HepG2 (cell line): Measurements from ENCODE around the gene GRB2. TPM values are rescaled to one million over a fixed set of nuclear protein-coding genes. Genes with fewer than 3 reads are reported as not detected.

Source experiments
- BRD4 ChIP-seq: sonication (generic); formaldehyde crosslinking; IDR thresholded peaks from 2 replicates; pipeline ENCODE4 v1.4.0; 2020; ENCODE audit warnings: missing genetic modification reagents
- CSRNP2 ChIP-seq: sonication (generic); formaldehyde crosslinking; conservative IDR thresholded peaks from 2 replicates; pipeline ENCODE4 v1.8.0; 2022; ENCODE audit warnings: low read depth, missing genetic modification reagents
- DR1 ChIP-seq: sonication (generic); formaldehyde crosslinking; IDR thresholded peaks from 2 replicates; pipeline ENCODE4 v1.8.0; 2021; ENCODE audit warnings: mild to moderate bottlenecking, missing genetic modification reagents, inconsistent platforms
- DRAP1 ChIP-seq: IDR thresholded peaks from 2 replicates; pipeline ENCODE4 v1.6.1; 2016; ENCODE audit warnings: missing genetic modification reagents, missing compliant biosample characterization
- EED ChIP-seq: sonication (generic); formaldehyde crosslinking; IDR thresholded peaks from 2 replicates; pipeline ENCODE4 v1.5.0; 2020; ENCODE audit warnings: mild to moderate bottlenecking, missing genetic modification reagents
- FLYWCH1 ChIP-seq: sonication (generic); formaldehyde crosslinking; IDR thresholded peaks from 2 replicates; pipeline ENCODE4 v1.8.1; 2023; ENCODE audit warnings: mild to moderate bottlenecking, missing genetic modification reagents
- KDM1A ChIP-seq: IDR thresholded peaks from 2 replicates; pipeline ENCODE4 v1.6.1; 2016; ENCODE audit warnings: missing compliant biosample characterization
- MBD4 ChIP-seq: IDR thresholded peaks from 2 replicates; pipeline ENCODE4 v1.6.1; 2012; ENCODE audit warnings: low read length, inconsistent platforms, borderline replicate concordance
- MTF1 ChIP-seq: sonication (generic); formaldehyde crosslinking; IDR thresholded peaks from 2 replicates; pipeline ENCODE4 v1.5.0; 2020; ENCODE audit warnings: missing genetic modification reagents
- NAIF1 ChIP-seq: sonication (generic); formaldehyde crosslinking; IDR thresholded peaks from 2 replicates; pipeline ENCODE4 v1.5.0; 2020; ENCODE audit warnings: mild to moderate bottlenecking, missing genetic modification reagents, borderline replicate concordance
- NFE2L1 ChIP-seq: sonication (generic); formaldehyde crosslinking; IDR thresholded peaks from 2 replicates; pipeline ENCODE4 v1.4.0; 2020; ENCODE audit warnings: missing genetic modification reagents, mild to moderate bottlenecking, borderline replicate concordance
- SOX5 ChIP-seq: IDR thresholded peaks from 2 replicates; pipeline ENCODE4 v1.6.1; 2016; ENCODE audit warnings: borderline replicate concordance
- ZNF18 ChIP-seq: sonication (generic); formaldehyde crosslinking; IDR thresholded peaks from 2 replicates; pipeline ENCODE4 v1.8.0; 2022; ENCODE audit warnings: mild to moderate bottlenecking, missing genetic modification reagents; ENCODE audit not compliant: insufficient replicate concordance
- ZNF34 ChIP-seq: sonication (generic); formaldehyde crosslinking; IDR thresholded peaks from 2 replicates; pipeline ENCODE4 v1.4.0; 2020; ENCODE audit warnings: mild to moderate bottlenecking, missing genetic modification reagents, borderline replicate concordance
- ZNF362 ChIP-seq: sonication (generic); formaldehyde crosslinking; IDR thresholded peaks from 2 replicates; pipeline ENCODE4 v1.4.0; 2020; ENCODE audit warnings: missing genetic modification reagents, mild to moderate bottlenecking, borderline replicate concordance
- ZNF510 ChIP-seq: sonication (generic); formaldehyde crosslinking; IDR thresholded peaks from 2 replicates; pipeline ENCODE4 v1.4.0; 2020; ENCODE audit warnings: low read depth, mild to moderate bottlenecking, missing genetic modification reagents
- ZNF713 ChIP-seq: sonication (generic); formaldehyde crosslinking; IDR thresholded peaks from 2 replicates; pipeline ENCODE4 v1.4.0; 2020; ENCODE audit warnings: mild to moderate bottlenecking, missing genetic modification reagents
- polyA plus RNA-seq, 8 experiments: library from polyadenylated mRNA; depleted of rRNA in 3 of 8; stranded (reverse) in 7 of 8; unstranded in 1 of 8; fragments of >200 nt; fragmentation: Illumina TruSeq in 4 of 8; extraction: Trizol in 4 of 8; gene quantifications; 2 replicates each; pipeline versions ENCODE4 v1.2.1 to v1.2.3, GENCODE V29; 2011 to 2016; ENCODE audit warnings: low read depth in 4 of 8, missing spikeins in 1 of 8, mixed read lengths in 1 of 8; ENCODE audit not compliant: insufficient read depth in 1 of 8
- total RNA-seq, 5 experiments: library from RNA; depleted of rRNA; stranded (reverse); fragments of >200 nt; fragmentation: Illumina TruSeq; extraction: Trizol; gene quantifications; 2 replicates each; pipeline ENCODE4 v1.2.3, GENCODE V29; 2016; ENCODE audit warnings: low read depth in 1 of 5
- TF ChIP-seq, protein P1 (sequence below): sonication (generic); formaldehyde crosslinking; IDR thresholded peaks from 2 replicates; pipeline ENCODE4 v1.5.1; 2020; ENCODE audit warnings: mild to moderate bottlenecking, moderate library complexity, missing genetic modification reagents
- TF ChIP-seq, protein P2 (sequence below): IDR thresholded peaks from 2 replicates; pipeline ENCODE4 v1.6.1; 2016; ENCODE audit warnings: missing biosample characterization, missing genetic modification reagents, low read depth
- TF ChIP-seq, protein P3 (sequence below): sonication (generic); formaldehyde crosslinking; IDR thresholded peaks from 2 replicates; pipeline ENCODE4 v1.9.0; 2021; ENCODE audit warnings: missing genetic modification reagents, borderline replicate concordance

GRB2 gene
- total and polyA plus RNA-seq, 2 of the 13 experiments (the other 11 are each of a cell fraction or from before 2014, with no cell fraction given), result 84.6 to 92.3 TPM

DNA sequence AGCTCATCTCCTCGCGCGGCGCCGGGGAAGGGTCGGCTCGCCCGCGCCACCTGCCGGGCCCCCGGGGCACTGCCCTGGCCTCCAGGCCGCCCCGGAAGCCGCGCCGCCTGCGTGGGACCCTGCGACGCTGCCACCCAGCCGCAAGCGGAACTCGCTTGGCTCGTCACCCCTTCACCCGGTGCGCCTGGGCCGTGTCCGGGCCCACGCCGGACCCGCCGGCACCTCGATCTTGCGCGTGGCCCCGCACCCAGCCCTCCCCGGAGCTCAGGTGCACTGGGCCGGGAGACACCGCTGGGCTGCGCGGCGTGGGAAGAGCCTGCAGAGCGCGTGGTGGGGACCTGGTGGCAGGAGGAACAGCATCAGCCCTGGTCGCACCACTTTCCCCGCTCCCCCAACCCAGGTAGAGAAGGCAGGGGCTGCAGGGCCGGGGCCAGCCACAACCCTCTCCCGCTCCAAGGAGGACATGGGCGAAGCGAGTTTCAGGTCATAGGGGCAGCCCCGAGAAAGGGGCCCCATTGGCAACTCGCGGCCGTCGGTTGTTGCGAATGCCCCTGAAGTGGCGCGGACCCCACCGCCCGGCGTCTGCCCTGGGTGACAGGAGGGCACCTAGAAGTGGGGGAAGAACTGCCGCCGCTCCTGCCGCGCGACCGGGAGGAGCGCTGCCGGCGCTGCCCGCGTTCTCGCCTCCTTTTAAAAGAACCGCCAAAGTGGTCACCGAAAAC is 134.1 kb downstream of the GRB2 start (continued):
- TF ChIP-seq ZNF18 (CRISPR knock-in tag) (peak; percentile 11), ZNF510 (CRISPR knock-in tag) (no peak), SOX5 (CRISPR knock-in tag) (no peak), FLYWCH1 (peak; percentile 65; the same call in 1 of the 2 replicates), EED (CRISPR knock-in tag) (no peak), NAIF1 (CRISPR knock-in tag) (no peak), DRAP1 (0 out of 2 replicates have a peak, but pooled peaks have one; percentile 18), KDM1A (CRISPR knock-in tag) (no peak), MTF1 (CRISPR knock-in tag) (no peak), ZNF713 (no peak), NFE2L1 (CRISPR knock-in tag) (no peak), BRD4 (CRISPR knock-in tag) (no peak), MBD4 (no peak), CSRNP2 (no peak; the same call in 1 of the 2 replicates), ZNF362 (peak; percentile 46; the same call in 1 of the 2 replicates), ZNF34 (CRISPR knock-in tag) (no peak), DR1 (peak; percentile 43)
- TF ChIP-seq, protein P1, sequence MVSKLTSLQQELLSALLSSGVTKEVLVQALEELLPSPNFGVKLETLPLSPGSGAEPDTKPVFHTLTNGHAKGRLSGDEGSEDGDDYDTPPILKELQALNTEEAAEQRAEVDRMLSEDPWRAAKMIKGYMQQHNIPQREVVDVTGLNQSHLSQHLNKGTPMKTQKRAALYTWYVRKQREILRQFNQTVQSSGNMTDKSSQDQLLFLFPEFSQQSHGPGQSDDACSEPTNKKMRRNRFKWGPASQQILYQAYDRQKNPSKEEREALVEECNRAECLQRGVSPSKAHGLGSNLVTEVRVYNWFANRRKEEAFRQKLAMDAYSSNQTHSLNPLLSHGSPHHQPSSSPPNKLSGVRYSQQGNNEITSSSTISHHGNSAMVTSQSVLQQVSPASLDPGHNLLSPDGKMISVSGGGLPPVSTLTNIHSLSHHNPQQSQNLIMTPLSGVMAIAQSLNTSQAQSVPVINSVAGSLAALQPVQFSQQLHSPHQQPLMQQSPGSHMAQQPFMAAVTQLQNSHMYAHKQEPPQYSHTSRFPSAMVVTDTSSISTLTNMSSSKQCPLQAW, result no peak; the same call in 1 of the 2 replicates
- TF ChIP-seq, protein P2, sequence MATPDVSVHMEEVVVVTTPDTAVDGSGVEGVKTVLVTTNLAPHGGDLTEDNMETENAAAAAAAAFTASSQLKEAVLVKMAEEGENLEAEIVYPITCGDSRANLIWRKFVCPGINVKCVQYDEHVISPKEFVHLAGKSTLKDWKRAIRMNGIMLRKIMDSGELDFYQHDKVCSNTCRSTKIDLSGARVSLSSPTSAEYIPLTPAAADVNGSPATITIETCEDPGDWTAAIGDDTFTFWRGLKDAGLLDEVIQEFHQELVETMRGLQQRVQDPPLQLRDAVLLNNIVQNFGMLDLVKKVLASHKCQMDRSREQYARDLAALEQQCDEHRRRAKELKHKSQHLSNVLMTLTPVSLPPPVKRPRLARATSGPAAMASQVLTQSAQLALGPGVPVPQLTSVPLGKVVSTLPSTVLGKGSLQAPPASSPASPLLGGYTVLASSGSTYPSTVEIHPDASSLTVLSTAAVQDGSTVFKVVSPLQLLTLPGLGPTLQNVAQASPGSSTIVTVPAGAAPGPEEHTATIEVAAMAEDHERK (CRISPR knock-in tag), result no peak
- TF ChIP-seq, protein P3, sequence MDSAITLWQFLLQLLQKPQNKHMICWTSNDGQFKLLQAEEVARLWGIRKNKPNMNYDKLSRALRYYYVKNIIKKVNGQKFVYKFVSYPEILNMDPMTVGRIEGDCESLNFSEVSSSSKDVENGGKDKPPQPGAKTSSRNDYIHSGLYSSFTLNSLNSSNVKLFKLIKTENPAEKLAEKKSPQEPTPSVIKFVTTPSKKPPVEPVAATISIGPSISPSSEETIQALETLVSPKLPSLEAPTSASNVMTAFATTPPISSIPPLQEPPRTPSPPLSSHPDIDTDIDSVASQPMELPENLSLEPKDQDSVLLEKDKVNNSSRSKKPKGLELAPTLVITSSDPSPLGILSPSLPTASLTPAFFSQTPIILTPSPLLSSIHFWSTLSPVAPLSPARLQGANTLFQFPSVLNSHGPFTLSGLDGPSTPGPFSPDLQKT (CRISPR knock-in tag), result no peak
